ENCODE data around the gene MYL12B.

MYL12B gene

GRCh38 chr18:3236470-3236869, 25.5 kb upstream of the MYL12B start:
- DNase-seq = no peak

DNA sequence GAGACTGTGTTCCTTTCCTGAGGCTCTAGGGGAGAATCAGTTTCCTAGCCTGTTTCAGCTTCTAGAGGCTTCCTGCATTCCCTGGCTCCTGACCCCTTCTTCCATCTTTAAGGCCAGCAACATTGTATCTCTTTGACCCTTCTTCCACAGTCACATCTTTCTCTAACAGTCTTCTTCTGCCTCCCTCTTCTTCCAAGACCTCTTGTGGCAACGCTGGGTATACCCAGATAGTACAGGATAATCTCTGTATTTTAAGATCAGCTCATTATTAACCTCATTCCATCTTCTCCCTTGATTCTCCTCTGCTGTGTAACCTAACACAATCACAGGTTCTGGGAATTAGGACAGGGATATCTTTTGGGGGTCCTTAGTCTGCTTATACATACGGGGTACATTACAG, 23.2 kb upstream of the MYL12B start:
- DNase-seq = no peak

DNA sequence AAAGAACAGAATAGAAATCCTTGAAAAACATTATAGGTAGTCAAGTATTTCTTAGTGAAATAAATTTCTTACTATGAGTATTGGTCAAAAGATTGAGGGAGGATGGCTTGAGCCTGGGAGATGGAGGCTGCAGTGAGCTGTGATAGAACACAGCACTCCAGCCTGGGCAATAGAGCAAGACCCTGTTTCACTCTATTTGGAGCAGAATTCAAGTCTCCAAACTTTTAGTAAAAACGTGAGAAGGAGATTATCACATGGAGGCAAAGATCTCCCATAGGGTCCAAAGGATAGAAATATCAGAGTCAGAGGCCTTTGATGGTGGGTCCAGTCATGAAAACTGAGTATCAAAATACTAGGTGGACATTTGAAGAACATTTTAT, 16.8 kb upstream of the MYL12B start:
- no peak for DNase-seq

DNA sequence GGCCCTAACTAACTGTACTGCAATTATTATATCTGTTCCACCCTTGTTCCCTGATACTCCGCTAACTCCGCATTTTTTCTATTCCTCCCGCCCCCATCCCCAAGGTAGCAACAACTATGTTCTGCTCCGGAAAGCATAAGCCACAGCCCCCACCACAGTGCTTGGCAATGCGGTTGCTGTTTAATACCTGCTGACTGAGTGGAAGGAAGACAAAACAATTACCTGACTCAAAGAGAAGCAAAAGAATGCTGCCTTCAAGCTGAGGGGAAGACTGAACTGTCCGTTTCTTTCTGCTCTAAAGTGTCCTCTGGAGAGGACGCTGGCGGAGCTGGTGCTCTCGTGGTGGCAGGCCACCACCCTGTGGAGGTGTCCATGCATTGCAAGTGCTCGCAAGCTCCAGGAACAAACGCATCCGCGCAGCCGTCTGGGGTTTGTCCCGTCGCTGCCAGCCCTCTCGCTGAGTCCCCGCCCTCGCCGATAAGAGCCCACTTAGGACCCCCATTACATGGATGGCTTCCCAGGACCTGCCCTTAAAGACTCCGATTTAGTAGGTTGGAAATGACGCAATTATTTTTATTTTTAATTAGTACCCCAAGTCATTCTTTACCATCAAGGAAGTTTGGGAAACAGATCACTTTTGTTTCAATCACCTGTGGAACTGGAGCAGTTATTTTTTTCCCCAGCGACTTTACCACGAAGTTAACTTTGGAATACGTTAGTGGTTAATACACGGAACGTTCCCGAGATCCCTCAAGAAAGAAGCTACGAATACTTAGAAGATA, 15.9 kb upstream of the MYL12B start:
- peak; percentile 89 for DNase-seq

GRCh38 chr18:3246635-3247239, 15.2 kb upstream of the MYL12B start:
- no peak for DNase-seq

GRCh38 chr18:3247240-3248061, 14.5 kb upstream of the MYL12B start, which contains the start of gene MYL12A:
MYL12A (plus strand) TSS chr18:3247801; CDS start chr18:3253248, 5,447 bp downstream.
- peak; percentile 95 for DNase-seq

DNA sequence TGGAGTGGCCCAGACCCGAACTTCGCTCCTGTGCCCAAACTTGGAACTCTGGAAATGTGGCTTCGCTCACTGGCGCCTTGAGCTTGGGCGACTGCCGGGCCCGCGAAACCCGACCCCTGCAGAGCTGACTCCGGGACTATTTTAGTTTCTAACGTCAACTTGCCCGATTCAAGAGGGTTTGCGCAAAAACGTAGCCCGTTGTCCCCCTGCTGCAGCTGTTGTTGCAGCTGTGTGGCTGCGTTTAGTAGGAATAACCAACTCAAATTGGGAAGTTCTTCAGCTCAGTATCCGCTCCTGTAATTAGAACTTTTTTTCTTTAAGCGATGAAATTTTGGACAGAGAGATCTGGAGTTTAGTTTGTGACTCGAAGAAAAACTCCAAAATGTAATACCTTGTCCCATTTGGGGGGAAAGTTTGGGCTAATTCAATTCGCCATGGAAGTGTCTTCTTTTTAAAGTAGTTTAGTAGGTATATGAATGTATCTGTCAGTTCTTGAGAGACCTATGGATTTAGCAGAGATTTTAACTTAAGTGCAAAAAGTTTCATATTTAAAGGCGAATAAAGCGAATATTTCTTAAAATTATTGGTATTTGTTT, 13.8 kb upstream of the MYL12B start:
- DNase-seq = no peak

GRCh38 chr18:3248658-3249359, 13.1 kb upstream of the MYL12B start:
- DNase-seq = no peak

- DNase-seq = no peak
These were observed 11.5 kb upstream of the MYL12B start for GRCh38 chr18:3250237-3251107.

GRCh38 chr18:3251249-3251962, 10.5 kb upstream of the MYL12B start:
- no peak for DNase-seq

DNA sequence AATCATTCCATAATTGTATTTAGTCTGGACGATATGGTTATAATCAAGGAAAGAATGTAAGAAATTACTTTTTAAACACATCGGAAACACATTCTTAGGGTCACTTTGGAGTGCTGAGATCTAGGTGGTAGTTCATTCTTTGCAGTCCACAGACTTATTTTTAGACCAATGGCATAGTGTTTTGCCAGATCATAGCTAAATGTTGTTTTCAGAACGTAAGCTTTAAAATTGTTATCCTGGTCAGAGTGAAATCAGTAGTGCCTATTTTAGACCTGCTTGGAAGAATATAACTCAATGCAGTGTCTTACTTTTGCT, 10.0 kb upstream of the MYL12B start:
- no peak for DNase-seq

DNA sequence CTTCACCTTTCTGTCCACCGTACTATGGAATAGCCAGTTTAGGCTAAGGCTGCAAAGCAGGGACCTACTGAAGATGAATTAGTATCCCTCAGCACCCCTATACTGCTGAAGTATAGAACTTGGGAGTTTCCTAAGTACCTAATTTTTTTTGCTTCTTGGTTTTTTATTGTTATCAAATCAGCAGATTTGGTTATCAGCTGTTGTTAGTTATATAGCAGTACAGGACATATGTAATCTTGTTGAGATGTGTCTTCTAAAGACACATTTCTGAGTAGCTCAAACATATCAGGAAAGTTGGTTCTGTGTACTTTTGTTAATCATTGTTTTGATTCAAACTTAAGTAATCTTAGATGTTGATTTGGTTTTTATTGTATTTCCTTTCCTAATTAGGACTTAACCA, 9.1 kb upstream of the MYL12B start:
- no peak for DNase-seq

- no peak for DNase-seq
These were observed 7.2 kb upstream of the MYL12B start for GRCh38 chr18:3254725-3255124.

DNA sequence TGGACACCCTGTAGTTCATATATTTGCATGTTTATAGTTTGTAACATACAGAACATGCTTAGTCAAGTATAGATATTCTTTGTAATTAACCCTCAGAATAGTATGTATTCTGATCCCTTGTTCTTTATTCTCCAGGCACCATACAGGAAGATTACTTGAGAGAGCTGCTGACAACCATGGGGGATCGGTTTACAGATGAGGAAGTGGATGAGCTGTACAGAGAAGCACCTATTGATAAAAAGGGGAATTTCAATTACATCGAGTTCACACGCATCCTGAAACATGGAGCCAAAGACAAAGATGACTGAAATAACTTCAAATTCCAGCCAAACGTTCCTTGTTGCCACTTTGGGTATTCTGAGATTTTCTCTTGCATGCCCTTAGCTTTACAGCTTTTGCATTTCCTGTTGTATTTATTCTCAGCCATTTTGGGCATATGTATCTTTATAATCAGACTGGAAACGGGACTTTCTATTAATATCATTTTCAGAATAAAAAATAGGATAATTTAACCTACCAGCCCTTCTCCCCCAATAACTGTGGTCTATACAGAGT, 6.2 kb upstream of the MYL12B start:
- no peak for DNase-seq

- no peak for DNase-seq
These were observed 5.0 kb upstream of the MYL12B start for GRCh38 chr18:3256693-3257626.

DNA sequence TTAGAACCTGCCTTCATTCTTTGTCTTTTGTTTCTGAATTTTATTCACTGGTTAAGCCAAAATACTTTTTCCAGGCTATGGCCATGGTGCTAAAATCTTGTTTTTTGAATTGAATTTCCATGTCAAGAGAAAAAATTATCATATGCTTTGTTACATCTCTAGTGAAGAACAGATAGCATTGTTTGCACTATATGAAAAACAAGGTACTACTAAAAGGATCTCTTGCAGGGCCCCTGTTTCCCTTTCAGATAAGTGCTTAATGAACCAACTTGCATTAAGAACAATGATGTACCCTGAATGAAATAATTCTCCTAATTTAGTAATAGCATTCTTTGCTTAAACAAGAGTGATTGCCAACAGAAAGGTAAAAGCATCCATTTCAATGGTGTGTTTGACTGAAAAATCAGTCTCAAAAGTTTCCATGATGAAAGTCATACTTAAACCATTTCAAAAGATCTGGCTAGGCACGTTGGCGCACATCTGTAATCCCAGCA, 4.3 kb upstream of the MYL12B start:
- no peak for DNase-seq

GRCh38 chr18:3260995-3261372, 949 bp upstream of the MYL12B start:
- DNase-seq = no peak

DNA sequence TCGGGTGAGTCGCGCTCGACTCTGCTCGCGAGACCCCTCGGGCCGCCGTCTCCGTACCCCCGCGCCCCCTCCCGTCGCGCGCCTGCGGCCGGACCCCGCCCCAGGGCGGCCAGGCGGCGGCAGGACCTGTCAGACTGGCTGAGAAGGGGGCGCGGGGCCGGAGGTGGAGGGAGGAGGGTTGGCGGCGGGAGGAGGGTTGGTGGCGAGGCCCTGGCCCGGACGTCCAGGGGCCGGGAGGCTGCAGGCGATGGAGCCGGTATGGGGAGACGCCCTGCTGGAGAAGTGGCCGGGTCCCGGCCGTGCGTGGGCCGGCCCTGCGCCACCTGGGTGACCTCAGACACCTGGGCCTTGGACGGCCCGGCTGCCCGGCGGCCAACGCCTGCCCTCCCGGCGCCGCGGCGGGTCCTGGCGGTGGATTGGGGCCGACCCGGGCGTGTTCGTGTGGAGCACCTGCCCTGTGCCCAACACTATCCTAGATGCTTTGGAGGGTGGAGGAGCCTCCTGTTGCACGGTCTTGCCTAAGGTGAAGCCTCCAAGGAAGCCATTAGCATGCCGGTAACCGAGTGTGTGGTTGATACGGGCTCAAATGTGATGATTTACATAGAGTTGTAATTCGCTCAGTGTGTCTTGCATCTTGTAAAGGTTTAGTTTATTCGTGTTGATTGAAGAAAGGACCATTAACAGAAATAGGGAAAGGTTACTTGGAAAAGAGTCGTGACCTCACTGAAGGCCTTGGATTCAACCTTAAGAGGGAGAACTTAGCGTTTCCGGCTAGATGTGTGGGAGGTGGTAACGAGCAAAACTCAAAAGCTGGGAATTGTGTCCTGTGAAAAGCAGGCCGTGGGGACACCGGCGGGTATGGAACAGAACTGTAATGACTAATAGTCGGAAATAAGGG, 550 bp downstream of the MYL12B start:
- no peak for DNase-seq

All from NCI-H345 (cell line).